HK-2 (cell line): ENCODE data around the gene SMURF2.
"Not testable (repeated sequence)": the region's sequence is repeated elsewhere in the genome, so short reads cannot be mapped to it uniquely, and the experiment has no call there.

ENCODE experiments used
- DNase-seq: peaks from one replicate; pipeline ENCODE4 v3.0.0-alpha.2; 2018; ENCODE audit not compliant: unreplicated experiment

Gene SMURF2

GRCh38 chr17:64661976-64662773, at the start of gene SMURF2:
Gene SMURF2, minus strand, starts transcription at chr17:64662307. Its CDS starts 427 bp downstream, at chr17:64661880.
- peak; percentile 83 for DNase-seq

GRCh38 chr17:64709481-64709880, 47.4 kb upstream of the SMURF2 start:
- DNase-seq: no peak

GRCh38 chr17:64707050-64707591, 45.0 kb upstream of the SMURF2 start:
- DNase-seq: peak; percentile 95

GRCh38 chr17:64706224-64707049, 44.3 kb upstream of the SMURF2 start:
- DNase-seq: peak; percentile 58

GRCh38 chr17:64702815-64703214, 40.7 kb upstream of the SMURF2 start:
- DNase-seq: no peak

GRCh38 chr17:64698725-64699124, 36.6 kb upstream of the SMURF2 start:
- DNase-seq: no peak

- peak; percentile 24 for DNase-seq
These were observed 32.1 kb upstream of the SMURF2 start for GRCh38 chr17:64694207-64694606.

- DNase-seq: no peak
These were observed 30.1 kb upstream of the SMURF2 start for GRCh38 chr17:64692187-64692586.

- no peak for DNase-seq
These were observed 27.0 kb upstream of the SMURF2 start for GRCh38 chr17:64689106-64689505.

GRCh38 chr17:64688481-64688880, 26.4 kb upstream of the SMURF2 start:
- DNase-seq: no peak

GRCh38 chr17:64687961-64688360, 25.9 kb upstream of the SMURF2 start:
- no peak for DNase-seq

- no peak for DNase-seq
These were observed 25.3 kb upstream of the SMURF2 start for GRCh38 chr17:64687376-64687775.

GRCh38 chr17:64686705-64687104, 24.6 kb upstream of the SMURF2 start:
- no peak for DNase-seq

GRCh38 chr17:64685705-64686104, 23.6 kb upstream of the SMURF2 start:
- no peak for DNase-seq

GRCh38 chr17:64683796-64684195, 21.7 kb upstream of the SMURF2 start:
- DNase-seq: no peak

GRCh38 chr17:64682261-64683181, 20.4 kb upstream of the SMURF2 start:
- DNase-seq: no peak

- peak; percentile 62 for DNase-seq
These were observed 17.7 kb upstream of the SMURF2 start for GRCh38 chr17:64679710-64680216.

- DNase-seq: no peak
These were observed 14.7 kb upstream of the SMURF2 start for GRCh38 chr17:64676763-64677162.

- not testable (repeated sequence) for DNase-seq
These were observed 8.9 kb upstream of the SMURF2 start for GRCh38 chr17:64670843-64671590.
